ENCODE data around the gene EDC4.
"Not testable (repeated sequence)": the region's sequence is repeated elsewhere in the genome, so short reads cannot be mapped to it uniquely, and the experiment has no call there.

Gene EDC4

DNA sequence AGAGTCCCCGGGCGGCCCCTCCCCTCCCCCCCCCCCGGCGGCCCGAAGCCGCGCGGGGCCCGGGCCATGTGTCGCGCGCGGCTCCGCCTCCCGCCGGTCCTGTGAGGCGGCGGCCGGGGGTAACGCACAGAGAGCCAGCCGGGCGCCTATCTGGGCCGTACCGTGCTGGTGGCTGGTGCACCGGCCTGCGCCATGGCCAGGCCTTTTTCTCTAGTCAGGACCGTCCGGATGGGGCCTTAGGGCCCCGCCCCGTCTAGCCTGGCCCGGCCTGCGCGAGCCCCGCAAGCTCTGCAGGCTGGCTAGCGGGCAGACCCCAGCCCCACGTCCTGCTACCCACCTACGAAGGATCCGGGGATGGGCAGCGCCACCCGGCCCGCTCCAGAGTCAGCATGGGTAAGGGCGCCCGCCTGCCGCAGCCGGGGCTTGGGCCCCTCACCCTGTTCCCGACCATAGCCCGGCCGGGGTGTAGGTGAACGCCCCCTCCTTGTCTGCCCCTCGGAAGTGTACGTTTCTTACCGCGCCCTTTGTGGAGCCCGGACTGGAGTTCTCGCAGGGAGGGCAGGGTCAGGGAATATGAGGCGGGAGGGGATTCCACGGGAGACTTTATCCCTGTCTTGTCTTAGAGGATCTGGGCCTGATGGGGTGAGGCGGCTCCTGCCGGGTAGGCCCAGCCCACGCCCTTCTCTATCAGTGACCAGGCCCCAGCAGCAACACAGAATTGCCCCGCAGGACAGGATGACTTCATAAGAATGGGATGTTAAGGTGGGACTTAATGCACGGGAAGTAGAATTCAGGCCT lies 25.6 kb upstream of the EDC4 start, which contains the start of gene CENPT:
TSS of gene CENPT (minus strand) at position 630 of the 798 bp plus-strand sequence. CDS start 13,834 bp downstream, outside the sequence.
- DNase-seq (ENCODE audit: low read depth in 2 of 2) = no peak

DNA sequence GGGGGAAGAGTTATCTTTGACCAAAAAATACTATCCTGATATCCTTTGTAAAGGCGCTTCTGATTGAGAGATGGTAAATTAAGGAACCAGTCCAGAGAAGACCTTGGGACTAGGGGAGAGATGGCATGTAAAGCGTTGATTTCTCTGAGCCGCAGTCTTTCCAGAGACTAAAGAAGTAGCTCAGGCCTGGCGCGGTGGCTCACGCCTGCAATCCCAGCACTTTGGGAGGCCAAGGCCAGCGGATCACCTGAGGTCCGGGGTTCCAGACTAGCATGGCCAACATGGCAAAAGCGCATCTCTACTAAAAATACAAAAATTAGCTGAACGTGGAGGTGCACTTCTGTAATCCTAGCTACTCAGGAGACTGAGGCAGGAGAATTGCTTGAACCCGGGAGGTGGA lies 24.7 kb upstream of the EDC4 start:
- no peak for DNase-seq (ENCODE audit: low read depth in 2 of 2)

DNA sequence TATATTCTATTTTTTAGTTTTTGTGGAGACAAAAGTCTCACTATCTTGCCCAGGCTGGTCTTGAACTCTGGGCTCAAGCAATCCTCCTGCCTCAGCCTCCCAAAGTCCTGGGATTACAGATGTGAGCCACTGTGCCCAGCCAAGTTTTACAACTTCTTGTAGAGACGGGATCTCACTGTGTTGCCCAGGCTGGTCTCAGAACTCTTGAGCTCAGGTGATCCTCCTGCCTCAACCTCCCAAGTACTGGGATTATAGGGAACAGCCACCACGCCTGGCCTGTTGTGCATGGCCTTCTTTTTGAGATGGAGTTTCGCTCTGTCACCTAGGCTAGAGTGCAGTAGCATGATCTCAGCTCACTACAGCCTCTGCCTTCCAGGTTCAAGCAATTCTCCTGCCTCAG lies 19.2 kb upstream of the EDC4 start:
- no peak for DNase-seq (ENCODE audit: low read depth in 2 of 2)

DNA sequence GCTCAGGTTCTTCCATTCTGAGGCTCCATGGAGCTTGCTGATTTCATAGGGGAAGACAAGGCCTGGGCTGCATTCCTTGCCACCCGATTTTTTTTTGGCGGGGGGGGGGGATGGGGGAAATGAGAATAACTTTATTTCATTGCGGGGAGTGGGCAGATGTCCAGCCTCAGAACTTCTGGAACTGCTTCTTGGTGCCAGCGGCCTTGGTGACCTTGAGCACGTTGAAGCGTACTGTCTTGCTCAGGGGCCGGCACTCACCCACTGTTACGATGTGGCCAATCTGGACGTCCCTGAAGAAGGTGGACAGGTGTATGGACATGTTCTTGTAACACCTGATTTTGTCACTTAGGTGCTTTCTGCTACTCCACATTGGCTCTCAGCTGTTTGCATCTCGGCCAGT lies 17.1 kb upstream of the EDC4 start:
- DNase-seq (ENCODE audit: low read depth in 2 of 2) = no peak

DNA sequence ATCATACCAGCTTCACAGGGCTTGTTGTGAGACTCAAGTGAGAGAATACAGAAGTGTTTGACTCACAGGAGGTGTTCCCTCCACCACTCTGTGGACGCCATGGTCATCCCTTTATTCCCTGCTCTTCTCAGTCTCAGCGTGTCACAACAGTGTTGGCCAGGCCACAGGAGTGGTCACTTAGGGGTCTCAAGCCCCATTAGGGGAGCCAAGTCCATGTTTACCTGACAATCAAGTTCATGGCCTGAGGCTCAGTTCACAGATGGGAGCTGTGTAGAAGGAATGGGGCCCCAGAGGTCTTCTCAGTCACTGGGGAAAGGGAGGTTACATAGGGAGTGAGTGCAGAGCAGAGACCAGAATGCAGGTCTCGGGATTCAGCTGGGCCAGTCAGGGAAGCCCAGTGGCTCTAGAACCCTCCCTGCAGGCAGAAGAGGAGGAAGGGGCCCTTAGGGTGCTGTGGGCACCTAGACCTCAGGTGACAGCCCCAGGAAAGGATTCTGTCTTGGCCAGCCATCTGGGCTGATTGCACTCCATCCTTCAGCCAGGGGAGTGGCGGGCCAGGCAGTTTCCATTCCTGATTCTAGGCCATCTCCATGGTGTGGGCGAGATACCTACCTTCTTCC lies 15.8 kb upstream of the EDC4 start:
- DNase-seq (ENCODE audit: low read depth in 2 of 2) = no peak

DNA sequence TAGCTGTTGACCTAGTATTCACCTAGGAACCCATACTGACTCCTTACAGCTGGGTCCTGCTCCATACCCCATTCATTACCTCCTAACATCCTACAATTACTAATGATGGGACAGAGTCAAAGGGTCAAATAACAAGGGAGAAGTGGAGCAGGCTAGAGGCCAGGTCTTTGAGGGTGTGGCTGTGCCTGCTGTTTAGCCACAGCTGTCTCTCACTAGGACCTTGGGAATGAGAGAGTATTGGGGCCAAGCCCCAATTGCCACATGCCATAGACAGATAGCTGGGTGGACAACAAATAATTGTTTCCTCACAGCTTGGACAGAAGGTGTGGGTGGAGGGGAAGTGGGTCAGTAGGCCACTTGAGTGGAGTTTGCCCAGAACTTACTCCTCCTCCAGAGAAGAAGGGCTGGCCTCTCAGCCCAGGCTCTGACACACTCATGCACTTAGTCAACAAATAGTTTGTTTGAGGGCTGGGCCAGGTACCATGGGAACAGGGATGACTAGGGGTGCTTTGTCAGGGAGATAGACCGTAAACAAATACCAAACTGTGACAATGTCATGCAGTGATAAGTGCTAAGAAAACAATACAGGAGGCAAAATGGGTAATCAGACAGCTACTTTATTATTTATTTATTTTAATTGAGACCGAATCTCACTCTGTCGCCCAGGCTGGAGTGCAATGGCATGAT lies 15.2 kb upstream of the EDC4 start:
- DNase-seq (ENCODE audit: low read depth in 2 of 2) = peak in 1 of 2 donors; percentile 14

DNA sequence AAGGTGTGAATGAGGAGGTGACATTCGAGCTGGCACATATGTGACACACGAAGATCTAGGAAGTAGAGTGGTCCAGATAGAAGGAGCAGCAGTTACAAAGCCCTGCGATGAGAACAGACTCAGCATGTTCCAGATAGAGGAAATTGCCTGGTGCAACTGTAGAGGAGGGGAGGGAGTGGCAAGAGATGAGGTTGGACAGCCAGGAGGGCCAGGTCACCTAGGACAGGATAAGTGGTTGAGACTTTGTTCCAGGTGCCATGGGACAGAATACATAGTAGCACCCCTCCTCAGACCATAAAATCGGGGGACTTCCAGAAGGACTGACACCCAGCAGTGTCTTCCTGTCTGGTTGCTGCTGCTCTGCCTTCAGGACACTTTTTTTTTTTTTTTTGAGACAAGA lies 14.4 kb upstream of the EDC4 start:
- DNase-seq (ENCODE audit: low read depth in 2 of 2) = no peak

DNA sequence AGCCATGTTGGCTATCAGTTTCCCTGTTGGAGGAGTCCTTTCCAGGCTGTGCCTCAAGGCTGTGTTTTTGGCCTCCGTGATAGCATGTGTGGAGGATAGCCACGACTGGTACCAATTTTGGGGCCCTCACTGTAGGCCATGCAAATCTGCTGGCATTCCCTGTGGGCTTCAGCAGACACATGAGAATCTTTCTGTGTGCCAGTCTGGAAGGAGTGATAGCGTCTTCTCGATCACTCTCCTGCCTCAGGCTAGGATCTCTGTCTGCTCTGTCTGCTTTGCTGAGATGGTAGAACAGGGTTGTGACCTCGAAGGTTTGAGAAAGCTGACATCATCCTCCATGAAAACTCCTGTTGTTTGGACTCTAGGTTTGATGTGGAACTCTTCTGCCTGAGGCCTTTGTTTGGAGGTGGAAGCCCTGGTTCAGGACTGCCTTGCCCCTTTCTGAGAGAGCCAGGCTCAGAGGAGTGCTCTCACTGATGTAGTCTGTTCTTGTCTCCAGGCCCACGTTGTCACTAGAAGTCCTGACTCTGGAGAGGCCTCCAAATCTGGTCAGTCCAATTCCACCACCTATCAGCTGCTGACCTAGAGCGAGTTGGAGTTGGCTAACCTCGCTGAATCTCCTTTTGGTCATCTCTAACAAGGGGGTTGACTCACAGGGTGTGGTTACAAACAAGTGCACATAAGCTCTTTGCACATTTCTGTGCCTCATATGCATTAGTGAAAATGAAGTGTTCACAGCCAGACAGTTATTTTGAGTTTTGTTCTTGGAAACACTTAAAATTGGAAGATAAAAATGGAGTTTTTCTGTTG lies 12.1 kb upstream of the EDC4 start:
- no peak for DNase-seq (ENCODE audit: low read depth in 2 of 2)

DNA sequence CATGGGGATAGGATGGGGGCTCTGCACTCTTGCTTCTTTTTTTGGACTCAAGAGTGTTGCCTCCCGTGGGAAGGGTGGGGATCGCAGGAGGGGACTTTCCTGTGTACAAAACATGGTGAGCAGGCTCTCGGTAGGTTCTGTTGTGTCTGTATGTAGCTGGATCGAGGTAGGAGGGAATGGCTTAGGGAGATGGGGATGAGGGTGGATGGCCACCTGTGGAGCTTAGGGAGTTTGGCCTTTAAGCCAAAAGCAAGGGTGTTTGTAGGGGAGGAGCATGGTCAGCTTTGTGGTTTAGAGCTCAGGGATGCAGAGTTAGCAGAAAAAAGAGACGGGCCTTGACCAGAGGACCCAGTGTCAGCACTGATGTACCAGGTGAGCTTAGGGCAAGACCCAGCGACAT lies 11.0 kb upstream of the EDC4 start:
- no peak for DNase-seq (ENCODE audit: low read depth in 2 of 2)

DNA sequence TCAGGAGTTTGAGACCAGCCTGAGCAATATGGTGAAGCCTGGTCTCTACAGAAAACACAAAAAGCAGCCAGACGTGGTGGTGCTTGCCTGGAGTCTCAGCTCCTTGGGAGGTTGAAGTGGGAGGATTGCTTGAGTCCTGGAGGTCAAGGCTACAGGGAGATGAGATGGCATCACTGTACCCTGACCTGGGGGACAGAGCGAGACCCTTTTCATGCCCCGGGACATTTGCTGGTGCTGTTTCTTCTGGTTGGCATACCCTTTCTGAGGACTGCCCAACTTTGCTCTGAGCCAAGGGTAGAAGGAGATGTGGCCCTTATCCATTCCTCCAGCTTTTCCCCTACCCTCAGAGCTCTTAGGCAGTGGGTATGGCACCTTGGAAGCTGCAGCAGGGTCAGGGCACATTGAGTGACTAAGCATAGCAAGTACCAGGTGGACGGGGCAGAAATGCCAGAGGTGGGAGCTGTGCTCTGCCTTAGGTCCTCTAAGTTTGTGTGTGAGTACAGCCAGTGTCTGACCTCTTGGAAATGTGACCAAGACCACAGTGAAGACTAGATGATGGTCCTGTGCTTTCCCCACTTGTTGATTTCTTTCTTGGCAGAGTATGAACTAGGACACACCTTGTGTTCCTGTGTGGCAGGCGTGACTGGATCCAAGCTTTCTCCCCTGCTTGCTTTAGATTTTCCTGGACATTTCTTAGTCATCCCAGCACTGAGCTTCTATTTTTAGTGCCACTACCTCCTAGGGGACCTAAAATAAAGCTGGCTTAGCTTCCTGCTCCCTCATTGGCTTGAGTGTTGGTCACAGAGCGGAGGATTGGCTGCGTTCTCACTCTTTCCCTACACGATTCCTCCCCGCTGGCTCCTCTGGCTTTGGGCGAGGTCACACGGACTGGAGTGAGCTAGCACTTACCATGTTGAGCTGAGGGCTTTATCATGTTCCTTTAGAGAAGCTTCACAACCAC lies 9.9 kb upstream of the EDC4 start:
- DNase-seq (ENCODE audit: low read depth in 2 of 2) = no peak

DNA sequence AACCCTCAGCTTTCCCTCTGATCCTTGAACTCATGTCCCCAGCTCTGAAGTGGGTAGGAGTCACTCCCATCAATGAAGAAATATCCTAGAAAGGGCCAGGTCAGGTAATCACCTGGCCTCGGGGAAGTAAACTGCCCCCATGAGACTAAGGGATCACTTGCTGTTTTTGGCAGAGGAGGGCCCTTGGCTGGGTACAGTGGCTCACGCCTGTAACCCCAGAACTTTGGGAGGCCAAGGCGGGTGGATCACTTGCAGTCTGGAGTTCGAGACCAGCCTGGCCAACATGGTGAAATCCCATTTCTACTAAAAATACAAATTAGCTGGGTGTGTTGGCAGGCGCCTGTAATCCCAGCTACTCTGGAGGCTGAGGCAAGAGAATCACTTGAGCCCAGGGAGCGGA lies 8.8 kb upstream of the EDC4 start:
- DNase-seq (ENCODE audit: low read depth in 2 of 2) = not testable (repeated sequence)

DNA sequence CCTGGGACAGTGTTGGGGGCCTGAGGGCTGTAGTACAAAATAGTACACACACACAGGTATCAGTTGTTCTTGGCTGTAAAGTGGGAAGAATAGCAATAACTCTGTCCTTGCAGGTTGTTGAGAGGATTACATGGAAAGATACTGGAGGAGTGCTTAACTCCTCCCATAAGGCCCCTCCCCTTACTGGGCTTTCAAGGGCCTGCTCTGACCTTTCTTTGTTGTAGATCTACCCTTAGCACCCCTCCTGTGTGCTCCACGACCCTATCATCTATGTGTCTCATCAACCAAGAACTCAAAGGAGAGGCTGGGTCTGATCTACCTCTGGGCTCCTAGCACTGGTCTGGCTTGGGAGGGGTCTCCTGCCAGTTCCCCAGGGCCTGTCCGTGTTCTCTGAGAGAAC lies 8.3 kb upstream of the EDC4 start:
- DNase-seq (ENCODE audit: low read depth in 2 of 2) = no peak

DNA sequence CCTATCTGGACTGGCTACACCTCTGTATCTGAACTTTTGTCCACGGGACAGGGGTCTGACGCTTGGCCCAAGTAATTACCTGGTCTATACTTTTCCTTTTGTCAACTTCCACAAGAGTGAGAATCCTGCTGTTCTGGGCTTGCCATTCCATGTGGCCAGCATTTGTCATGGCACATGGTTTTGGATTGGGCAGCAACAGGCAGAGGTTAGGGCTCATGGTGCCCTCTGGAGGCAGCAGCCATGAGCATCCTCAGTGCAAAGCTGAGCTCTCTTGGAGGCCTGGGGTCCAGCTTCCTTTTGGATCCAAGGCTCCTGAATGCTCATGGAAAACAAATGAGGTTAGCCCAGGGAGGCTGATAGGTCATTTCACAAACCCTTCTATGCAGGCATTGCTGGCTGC lies 7.5 kb upstream of the EDC4 start:
- DNase-seq (ENCODE audit: low read depth in 2 of 2) = no peak

DNA sequence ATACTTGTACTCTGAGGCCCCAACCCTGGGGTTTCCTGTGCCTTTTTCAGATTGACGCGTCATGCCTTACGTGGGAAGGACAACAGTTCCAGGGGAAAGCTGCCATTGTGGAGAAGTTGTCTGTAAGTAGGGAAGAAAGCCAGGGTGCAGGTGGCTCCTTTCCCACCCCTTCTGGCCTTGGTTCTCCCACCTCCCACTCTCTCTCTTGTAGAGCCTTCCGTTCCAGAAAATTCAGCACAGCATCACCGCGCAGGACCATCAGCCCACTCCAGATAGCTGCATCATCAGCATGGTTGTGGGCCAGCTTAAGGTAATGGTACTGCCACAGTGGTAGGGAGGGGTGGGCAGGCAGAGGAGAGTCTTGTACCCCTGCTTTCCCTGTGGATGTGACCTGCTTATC lies 4.6 kb upstream of the EDC4 start:
- no peak for DNase-seq (ENCODE audit: low read depth in 2 of 2)

DNA sequence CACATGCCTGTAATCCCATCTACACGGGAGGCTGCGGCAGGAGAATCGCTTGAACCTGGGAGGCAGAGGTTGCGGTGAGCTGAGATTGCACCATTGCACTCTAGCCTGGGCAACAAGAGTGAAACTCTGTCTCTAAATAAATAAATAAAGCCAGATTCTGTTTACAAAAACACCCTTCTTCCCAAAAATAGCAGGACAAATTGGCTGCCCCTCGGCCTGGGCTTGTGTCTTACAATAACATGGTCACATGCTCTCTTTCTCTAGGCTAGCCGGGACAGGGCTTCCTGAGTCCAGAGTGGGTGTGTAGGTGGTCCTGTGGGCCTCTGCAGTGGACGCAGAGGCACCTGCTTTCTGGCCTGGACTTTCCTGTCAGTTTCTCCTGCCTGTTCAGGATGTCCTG lies 3.2 kb upstream of the EDC4 start:
- DNase-seq (ENCODE audit: low read depth in 2 of 2) = no peak

DNA sequence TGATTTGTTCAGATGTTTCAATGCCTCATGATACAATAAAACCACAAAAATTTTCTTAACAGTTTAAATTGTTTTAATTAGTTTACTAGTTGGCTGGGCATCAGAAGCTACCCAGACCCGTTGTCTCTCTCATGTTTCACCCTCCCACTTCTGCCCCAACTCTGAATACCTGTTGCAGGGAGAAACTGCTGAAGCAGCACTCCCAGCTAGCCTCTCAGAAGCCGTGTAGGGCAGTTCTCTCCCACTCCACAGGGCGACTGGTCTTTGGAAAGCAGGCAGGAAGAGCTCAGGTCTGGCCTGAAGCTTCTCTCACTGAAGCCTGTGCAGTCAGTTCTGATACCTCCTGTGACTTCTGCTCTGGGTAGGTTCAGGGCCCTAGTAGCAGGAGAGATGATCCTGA lies 1.6 kb upstream of the EDC4 start:
- no peak for DNase-seq (ENCODE audit: low read depth in 2 of 2)

DNA sequence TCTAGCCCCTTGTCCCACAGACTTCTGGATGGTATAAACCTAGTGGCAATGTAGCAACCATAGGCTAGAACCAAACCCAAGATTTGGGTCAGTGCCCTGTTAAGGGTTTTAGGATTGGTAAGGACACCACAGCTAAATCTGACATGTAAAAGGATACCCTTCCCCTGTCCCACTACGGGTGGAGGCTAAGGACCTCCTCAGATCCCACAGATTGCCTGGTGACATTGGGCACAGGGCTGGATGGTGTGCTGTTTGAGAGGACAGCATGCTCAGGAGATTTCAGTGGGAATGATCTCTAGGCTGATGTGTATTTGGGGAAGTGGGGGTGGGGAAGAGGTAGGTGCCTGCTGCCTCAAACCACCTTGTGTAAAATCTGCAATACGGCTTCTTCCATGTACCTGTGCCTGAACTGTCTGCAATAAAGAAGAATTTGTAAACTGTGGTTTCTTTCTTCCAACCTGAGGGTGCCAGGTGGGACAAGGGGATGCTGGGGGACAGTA lies 671 bp upstream of the EDC4 start:
- DNase-seq (ENCODE audit: low read depth in 2 of 2) = no peak

DNA sequence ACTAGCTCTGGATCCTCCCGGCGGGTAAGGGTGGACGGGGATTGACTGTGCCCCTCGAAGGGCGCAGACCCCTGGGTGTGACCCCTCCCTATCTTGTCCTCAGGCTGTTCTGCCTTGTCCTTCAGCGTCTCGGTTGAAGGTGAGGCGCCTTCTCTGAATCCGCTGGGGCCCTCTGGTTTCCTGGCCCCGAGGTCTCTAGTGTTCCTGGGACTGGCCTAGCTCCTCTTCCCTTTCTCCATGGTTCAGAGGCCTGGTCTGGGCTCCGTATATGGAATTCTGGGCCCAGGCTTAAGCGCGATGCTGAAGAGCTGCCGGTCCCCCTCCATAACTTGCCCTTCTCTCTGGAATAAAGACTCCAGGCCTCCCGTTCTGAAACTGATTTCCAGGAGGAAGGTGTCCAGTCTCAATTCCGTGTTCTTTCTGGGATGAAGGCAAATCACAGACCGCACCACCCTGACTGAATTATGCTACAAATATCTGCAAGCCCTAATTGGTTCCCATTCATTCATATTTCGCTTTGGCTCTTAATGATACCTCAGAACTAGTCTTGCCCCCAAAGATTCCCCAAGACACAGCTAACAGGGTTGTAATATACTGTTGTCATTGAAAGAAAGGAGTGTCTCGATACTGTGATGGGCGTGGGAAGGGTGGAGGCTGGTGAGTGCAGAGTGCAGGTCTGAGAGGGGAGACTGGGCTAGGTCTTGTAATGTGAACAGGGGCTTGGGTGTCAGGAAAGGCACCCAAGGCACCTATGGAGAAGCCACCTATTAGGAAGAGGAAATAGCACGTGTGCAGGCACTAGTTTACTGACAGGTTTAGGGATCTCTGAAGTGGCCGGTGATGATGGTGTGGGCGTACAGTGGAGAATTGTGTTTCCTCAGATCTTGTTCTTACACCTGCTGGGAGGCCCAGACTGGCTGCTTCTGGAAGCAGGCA lies 851 bp downstream of the EDC4 start:
- no peak for DNase-seq (ENCODE audit: low read depth in 2 of 2)

DNA sequence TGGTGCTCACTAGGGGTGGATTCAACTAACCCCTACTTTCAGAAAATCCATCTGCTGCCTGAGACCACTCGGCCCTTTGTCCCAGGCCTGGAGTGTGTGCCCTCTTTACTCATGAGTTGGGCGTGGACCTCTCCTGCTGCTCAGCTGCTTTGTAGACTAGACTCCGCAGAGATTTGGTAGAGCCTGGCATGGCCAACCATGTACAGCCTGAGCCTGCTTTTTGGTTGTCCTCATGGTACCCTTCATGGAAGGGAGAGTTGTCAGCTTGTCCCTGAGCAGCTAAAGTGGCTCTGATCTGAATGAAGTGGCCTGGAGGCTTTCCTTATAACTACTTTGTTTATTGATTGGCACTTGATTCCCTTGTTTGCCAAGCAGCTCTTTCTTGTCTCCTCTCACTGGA lies 1.5 kb downstream of the EDC4 start:
- DNase-seq (ENCODE audit: low read depth in 2 of 2) = no peak

DNA sequence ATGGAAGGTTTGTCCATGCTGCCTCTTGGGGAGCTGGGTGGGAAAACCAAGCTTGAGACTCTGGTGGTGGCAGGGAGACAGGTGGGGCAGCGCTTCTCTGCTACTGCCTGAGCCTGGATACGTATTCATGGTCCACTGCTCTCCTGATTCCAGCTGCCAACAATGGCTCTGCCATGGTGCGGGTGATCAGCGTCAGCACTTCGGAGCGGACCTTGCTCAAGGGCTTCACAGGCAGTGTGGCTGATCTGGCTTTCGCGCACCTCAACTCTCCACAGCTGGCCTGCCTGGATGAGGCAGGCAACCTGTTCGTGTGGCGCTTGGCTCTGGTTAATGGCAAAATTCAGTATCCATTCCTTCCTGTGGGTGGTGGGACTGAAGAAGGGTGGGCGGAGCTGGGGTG lies 4.2 kb downstream of the EDC4 start:
- no peak for DNase-seq (ENCODE audit: low read depth in 2 of 2)

Data from stimulated activated CD8-positive, alpha-beta memory T cell treated with anti-CD3 and anti-CD28 coated beads, Interleukin-15, amount 100 ng/mL, for 48 hours (primary cell).